Gastroesophageal sphincter (tissue), 3 donors: ENCODE data around the gene GDF7.

ENCODE experiments used
- CTCF ChIP-seq, 4 experiments: fragments of 200-600 bp in 2 of 4; fragments of 450-650 bp in 2 of 4; sonication (generic) in 1 of 4; IDR thresholded peaks; one replicate each; pipeline ENCODE4 v1.5.1; 2017 to 2019; ENCODE audit warnings: antibody characterized with exemption in 4 of 4, mild to moderate bottlenecking in 2 of 4, moderate library complexity in 2 of 4
- EP300 ChIP-seq: sonication (generic); formaldehyde crosslinking; IDR thresholded peaks from one replicate; pipeline ENCODE4 v1.6.1; 2017; ENCODE audit warnings: antibody characterized with exemption, mild to moderate bottlenecking
- POLR2A ChIP-seq, 2 donors: fragments of 450-650 bp; IDR thresholded peaks; one replicate each; pipeline ENCODE4 v1.6.1; 2017; ENCODE audit warnings: antibody characterized with exemption in 2 of 2, mild to moderate bottlenecking in 2 of 2, moderate library complexity in 1 of 2
- POLR2AphosphoS5 ChIP-seq: sonication (generic); formaldehyde crosslinking; IDR thresholded peaks from one replicate; pipeline ENCODE4 v1.6.1; 2017; ENCODE audit warnings: antibody characterized with exemption

GRCh38 chr2:20633794-20634506, 33.0 kb upstream of the GDF7 start:
- TF ChIP-seq POLR2A (IDR thresholded peaks at IDR 0.05) (no peak), CTCF (IDR thresholded peaks at IDR 0.05) (no peak), POLR2AphosphoS5 (peak; percentile 79), EP300 (peak; percentile 75)
